Fibroblast of skin of scalp (primary cell): ENCODE results near the gene TBX10.
"Not testable (repeated sequence)": the region's sequence is repeated elsewhere in the genome, so short reads cannot be mapped to it uniquely, and the experiment has no call there.

ENCODE experiments used
- DNase-seq: peaks from one replicate; pipeline ENCODE4 v3.0.0-alpha.2; 2013

TBX10 gene

DNA sequence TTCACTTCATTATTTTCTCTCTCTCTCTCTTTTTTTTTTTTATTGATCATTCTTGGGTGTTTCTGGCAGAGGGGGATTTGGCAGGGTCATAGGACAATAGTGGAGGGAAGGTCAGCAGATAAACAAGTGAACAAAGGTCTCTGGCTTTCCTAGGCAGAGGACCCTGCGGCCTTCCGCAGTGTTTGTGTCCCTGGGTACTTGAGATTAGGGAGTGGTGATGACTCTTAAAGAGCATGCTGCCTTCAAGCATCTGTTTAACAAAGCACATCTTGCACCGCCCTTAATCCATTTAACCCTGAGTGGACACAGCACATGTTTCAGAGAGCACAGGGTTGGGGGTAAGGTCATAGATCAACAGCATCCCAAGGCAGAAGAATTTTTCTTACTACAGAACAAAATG is 42.1 kb downstream of the TBX10 start:
- DNase-seq = not testable (repeated sequence)

- DNase-seq = no peak
These were observed 42.7 kb downstream of the TBX10 start for GRCh38 chr11:67596753-67597300.

DNA sequence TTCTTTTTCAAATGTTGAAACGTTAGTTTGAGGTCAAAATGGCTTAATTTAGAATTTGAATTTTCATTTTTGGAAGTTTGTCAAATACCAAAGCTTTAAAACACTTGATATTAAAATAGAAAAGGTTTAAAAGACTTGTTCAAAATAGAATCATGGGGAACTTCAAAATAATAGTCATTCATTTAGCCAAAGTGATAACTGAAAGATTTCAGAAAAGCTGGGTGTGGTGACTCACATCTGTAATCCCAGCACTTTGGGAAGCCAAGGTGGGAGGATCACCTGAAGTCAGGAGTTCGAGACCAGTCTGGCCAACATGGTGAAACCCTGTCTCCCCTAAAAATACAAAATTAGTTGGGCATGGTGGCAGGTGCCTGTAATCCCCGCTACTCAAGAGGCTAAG is 45.1 kb downstream of the TBX10 start:
- DNase-seq = no peak

DNA sequence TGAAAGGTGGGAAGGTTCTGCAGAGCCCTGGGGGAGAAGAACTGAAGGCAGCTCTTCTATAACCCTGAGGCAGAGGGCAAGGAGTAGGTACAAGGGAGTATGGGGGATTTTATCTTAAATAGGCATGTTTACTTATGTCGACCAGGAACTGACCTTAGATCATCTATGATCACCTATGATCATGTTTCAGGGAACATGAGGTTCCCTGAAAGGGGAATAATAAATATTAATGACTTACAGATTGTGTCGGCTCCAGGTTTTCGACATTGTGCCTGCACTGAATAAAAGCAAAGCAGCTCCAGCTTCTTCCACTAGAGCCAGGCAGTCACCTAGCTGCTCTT is 46.0 kb downstream of the TBX10 start:
- no peak for DNase-seq

DNA sequence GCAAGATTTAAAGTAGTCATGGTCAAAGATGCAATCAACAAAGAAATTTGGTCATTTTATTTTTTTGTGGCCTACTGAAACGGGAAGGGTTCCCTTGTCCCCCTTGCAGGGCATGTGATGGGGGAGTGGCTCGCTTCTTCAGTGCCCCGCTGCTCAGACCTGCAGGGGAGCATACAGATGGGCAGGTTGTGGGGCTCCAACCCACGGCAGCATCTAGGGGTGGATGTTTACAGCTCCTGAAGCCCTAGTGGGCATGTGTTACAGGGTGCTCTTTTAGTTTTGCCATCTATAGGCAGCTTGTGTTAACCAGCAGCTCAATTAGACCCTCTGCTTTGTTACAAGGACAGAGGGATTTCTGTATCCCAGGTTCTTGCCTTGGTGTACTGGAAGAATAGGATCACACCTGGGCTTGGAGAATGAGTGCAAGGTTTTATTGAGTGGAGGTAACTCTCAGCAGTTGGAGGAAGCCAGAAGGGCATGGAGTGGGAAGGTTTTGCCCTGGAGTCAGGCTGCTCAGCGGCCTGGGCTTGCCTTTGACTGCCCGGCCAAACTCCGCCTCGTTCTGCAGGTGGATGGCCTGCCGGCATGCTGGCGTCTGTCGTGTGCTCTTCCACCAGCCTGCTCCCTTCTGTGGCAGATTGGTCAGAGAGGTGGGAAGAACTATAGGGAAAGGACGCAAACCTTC is 46.5 kb downstream of the TBX10 start:
- DNase-seq = no peak

GRCh38 chr11:67588899-67589415 is 50.6 kb downstream of the TBX10 start:
- not testable (repeated sequence) for DNase-seq

DNA sequence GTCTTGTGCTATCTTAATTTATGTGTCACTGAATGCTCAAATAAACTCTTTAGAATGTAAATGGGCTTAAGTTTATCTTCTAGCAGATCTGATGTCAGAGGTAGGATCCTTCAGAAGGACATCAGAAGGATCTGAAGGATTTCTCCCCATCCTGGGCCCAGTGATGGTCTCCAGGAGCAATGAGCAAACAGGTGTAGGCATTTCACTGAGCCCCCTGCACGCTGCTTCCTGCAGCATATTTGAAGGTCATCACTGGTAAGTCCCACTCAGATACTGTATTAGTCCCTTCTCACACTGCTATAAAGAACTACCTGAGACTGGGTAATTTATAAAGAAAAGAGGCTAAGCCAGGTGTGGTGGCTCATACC is 51.4 kb downstream of the TBX10 start:
- no peak for DNase-seq

DNA sequence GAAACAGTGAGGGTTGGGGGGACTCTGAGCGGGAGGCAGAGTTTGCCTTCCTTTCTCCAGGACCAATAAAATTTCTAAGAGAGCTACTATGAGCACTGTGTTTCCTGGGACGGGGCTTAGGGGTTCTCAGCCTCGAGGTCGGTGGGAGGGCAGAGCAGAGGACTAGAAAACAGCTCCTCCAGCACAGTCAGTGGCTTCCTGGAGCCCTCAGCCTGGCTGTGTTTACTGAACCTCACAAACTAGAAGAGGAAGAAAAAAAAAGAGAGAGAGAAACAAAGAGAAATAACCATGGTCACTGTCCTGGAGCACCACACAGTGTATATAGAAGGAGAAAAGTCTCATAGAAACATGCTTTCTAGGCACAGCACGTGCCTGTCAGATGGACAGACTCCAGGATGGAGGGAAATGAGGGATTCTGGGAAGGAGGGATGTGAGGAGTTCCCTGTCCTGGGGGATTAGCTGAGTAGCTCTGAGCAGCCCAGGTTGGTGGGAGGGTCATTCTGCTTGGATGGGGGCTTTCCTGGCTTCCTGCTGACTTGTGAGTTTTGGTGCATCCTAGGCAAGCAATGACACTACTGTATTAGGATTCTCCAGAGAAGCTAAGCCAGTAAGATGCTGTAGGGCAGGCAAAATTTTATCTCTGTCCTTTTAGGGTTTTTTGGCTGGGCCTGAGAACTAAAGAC is 52.9 kb downstream of the TBX10 start:
- DNase-seq = no peak

GRCh38 chr11:67585911-67586310 is 53.7 kb downstream of the TBX10 start:
- DNase-seq = no peak

DNA sequence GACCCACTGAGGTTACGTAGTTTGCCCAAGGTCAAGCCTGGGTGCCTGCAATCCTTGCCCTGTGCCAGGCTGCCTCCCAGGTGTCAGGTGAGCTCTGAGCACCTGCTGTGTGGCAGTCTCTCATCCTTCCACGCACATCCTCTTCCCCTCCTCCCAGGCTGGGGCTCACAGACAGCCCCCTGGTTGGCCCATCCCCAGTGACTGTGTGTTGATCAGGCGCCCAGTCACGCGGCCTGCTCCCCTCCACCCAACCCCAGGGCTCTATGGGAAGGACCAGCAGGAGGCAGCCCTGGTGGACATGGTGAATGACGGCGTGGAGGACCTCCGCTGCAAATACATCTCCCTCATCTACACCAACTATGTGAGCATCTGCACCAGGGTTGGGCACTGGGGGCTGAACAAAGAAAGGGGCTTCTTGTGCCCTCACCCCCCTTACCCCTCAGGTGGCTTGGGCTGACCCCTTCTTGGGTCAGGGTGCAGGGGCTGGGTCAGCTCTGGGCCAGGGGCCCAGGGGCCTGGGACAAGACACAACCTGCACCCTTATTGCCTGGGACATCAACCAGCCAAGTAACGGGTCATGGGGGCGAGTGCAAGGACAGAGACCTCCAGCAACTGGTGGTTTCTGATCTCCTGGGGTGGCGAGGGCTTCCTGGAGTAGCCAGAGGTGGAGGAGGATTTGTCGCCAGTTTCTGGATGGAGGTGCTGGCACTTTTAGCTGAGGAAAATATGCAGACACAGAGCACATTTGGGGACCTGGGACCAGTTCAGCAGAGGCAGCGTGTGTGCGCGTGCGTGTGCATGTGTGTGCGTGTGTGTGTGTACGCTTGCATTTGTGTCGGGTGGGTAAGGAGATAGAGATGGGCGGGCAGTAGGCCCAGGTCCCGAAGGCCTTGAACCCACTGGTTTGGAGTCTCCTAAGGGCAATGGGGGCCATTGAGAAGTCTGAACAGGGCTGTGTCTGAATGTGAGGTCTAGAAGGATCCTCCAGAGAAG is 54.4 kb downstream of the TBX10 start:
- DNase-seq = no peak

DNA sequence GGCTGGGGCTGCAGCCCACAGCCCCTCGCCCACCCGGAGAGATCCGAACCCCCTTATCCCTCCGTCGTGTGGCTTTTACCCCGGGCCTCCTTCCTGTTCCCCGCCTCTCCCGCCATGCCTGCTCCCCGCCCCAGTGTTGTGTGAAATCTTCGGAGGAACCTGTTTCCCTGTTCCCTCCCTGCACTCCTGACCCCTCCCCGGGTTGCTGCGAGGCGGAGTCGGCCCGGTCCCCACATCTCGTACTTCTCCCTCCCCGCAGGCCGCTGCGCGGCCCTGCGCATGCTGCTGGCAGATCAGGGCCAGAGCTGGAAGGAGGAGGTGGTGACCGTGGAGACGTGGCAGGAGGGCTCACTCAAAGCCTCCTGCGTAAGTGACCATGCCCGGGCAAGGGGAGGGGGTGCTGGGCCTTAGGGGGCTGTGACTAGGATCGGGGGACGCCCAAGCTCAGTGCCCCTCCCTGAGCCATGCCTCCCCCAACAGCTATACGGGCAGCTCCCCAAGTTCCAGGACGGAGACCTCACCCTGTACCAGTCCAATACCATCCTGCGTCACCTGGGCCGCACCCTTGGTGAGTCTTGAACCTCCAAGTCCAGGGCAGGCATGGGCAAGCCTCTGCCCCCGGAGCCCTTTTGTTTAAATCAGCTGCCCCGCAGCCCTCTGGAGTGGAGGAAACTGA is 55.2 kb downstream of the TBX10 start:
- peak; percentile 48 for DNase-seq

GRCh38 chr11:67583247-67584204 is 56.0 kb downstream of the TBX10 start, which contains the start of gene GSTP1:
GSTP1 (plus strand) TSS chr11:67583812; CDS start chr11:67583844, 32 bp downstream.
- DNase-seq = peak; percentile 94

- DNase-seq = no peak
These were observed 57.6 kb downstream of the TBX10 start for GRCh38 chr11:67582011-67582410.

DNA sequence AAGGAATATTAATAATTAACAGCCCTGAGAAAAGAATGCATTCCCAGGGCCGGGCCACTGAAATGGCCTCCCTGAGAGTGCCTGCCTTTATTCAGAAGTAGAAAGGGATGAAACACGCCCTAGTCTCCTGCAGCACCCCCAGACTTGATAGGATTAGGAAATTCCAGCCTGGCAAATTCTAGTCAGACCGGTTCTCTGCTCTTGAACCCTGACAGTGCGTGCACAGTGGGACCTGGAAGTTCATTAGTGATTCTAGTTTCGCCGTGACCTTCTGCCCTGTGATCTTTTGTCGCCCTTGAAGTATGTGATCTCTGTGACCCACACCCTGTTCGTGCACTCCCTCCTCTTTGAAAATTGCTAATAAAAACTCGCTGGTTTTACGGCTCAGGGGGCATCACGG is 58.1 kb downstream of the TBX10 start:
- no peak for DNase-seq
